Lower lobe of right lung (tissue), 2 donors: ENCODE measurements around the gene IFNG. TPM values are rescaled to one million over a fixed set of nuclear protein-coding genes. Genes with fewer than 3 reads are reported as not detected.

Source experiments
- ATAC-seq, 2 donors: fragments of 200-7000 bp; cut with Tn5 transposase; one replicate each; pipeline ENCODE4 v1.9.1; 2020 to 2022; ENCODE audit warnings: mild to moderate bottlenecking in 2 of 2, moderate library complexity in 2 of 2
- DNase-seq: peaks from one replicate; pipeline ENCODE4 v3.0.0-alpha.2; 2020
- H3K27ac ChIP-seq: fragments of 200-600 bp; one replicate; pipeline ENCODE4 v1.8.0; 2022
- H3K27me3 ChIP-seq: fragments of 200-600 bp; one replicate; pipeline ENCODE4 v1.8.0; 2022; ENCODE audit warnings: low read depth
- H3K36me3 ChIP-seq: fragments of 200-600 bp; one replicate; pipeline ENCODE4 v1.8.0; 2022; ENCODE audit warnings: mild to moderate bottlenecking
- H3K4me1 ChIP-seq: fragments of 200-600 bp; one replicate; pipeline ENCODE4 v1.8.0; 2022
- H3K4me3 ChIP-seq: fragments of 200-600 bp; one replicate; pipeline ENCODE4 v1.8.0; 2022; ENCODE audit warnings: mild to moderate bottlenecking
- H3K9me3 ChIP-seq: fragments of 200-600 bp; one replicate; pipeline ENCODE4 v1.8.0; 2022
- CTCF ChIP-seq: fragments of 200-600 bp; IDR thresholded peaks from one replicate; pipeline ENCODE4 v1.8.0; 2022; ENCODE audit warnings: antibody characterized with exemption, mild to moderate bottlenecking
- intact Hi-C: fragments of 100-400 bp; cut with DNase I; formaldehyde crosslinking; loops from one replicate; pipeline ENCODE4 v1.11.0; 2022
- total RNA-seq: library from RNA; stranded (reverse); fragmentation: NEBNext Ultra II Directional; extraction: Animal tissue kit (Norgen Biotek cat#: 25700); gene quantifications from one replicate; pipeline ENCODE4 v1.2.1, GENCODE V29; 2021
- donor health status: DM: no; HTN: yes; CAD: no; lungs with severe emphysema.

The IFNG gene
- total RNA-seq, 1 donor from 2014 or later = not detected

GRCh38 chr12:68154779-68155178 is 4.8 kb downstream of the IFNG start:
- Histone ChIP-seq H3K9me3 (no peaks in the 10 kb centered on the region), H3K4me1 (no peaks in the 10 kb centered on the region), H3K36me3 (no peaks in the 10 kb centered on the region), H3K27ac (no peak overlapping the region), H3K4me3 (no peak overlapping the region), H3K27me3 (no peaks in the 10 kb centered on the region)
- no peak for TF ChIP-seq CTCF
- intact Hi-C loops = no loop called here
- ATAC-seq (no peak), DNase-seq (no peak)

GRCh38 chr12:68148261-68148951 is 11.1 kb downstream of the IFNG start:
- Histone ChIP-seq H3K27ac (no peak overlapping the region), H3K4me1 (no peaks in the 10 kb centered on the region), H3K27me3 (no peaks in the 10 kb centered on the region), H3K9me3 (no peaks in the 10 kb centered on the region), H3K4me3 (no peak overlapping the region), H3K36me3 (no peaks in the 10 kb centered on the region)
- TF ChIP-seq CTCF = no peak
- intact Hi-C loops = no loop called here
- ATAC-seq (no peak), DNase-seq (no peak)

- Histone ChIP-seq H3K4me3 (no peak overlapping the region), H3K27me3 (no peaks in the 10 kb centered on the region), H3K4me1 (no peaks in the 10 kb centered on the region), H3K36me3 (no peaks in the 10 kb centered on the region), H3K27ac (no peak overlapping the region), H3K9me3 (no peaks in the 10 kb centered on the region)
- no peak for TF ChIP-seq CTCF
- intact Hi-C loops = no loop called here
- ATAC-seq = no peak
- no peak for DNase-seq
These were observed 19.0 kb downstream of the IFNG start for GRCh38 chr12:68140556-68140955.

GRCh38 chr12:68139941-68140340 is 19.6 kb downstream of the IFNG start:
- Histone ChIP-seq H3K27ac (no peak overlapping the region), H3K27me3 (no peaks in the 10 kb centered on the region), H3K4me3 (no peak overlapping the region), H3K36me3 (no peaks in the 10 kb centered on the region), H3K9me3 (no peaks in the 10 kb centered on the region), H3K4me1 (no peaks in the 10 kb centered on the region)
- no peak for ATAC-seq
- intact Hi-C loops = no loop called here
- no peak for DNase-seq
- TF ChIP-seq CTCF = no peak

- DNase-seq = no peak
- H3K27me3 ChIP-seq = no peaks in the 10 kb centered on the region
- no peaks in the 10 kb centered on the region for H3K36me3 ChIP-seq
- H3K4me1 ChIP-seq = no peaks in the 10 kb centered on the region
- intact Hi-C loops = no loop called here
- H3K27ac ChIP-seq = no peak overlapping the region
- no peaks in the 10 kb centered on the region for H3K9me3 ChIP-seq
- ATAC-seq = no peak
- TF ChIP-seq CTCF = no peak
- H3K4me3 ChIP-seq = no peak overlapping the region
These were observed 20.5 kb downstream of the IFNG start for GRCh38 chr12:68139001-68139400.
